Mesothelial cell of epicardium (in vitro differentiated cells): Measurements from ENCODE around the gene HM13. TPM values are rescaled to one million over a fixed set of nuclear protein-coding genes. Genes with fewer than 3 reads are reported as not detected.
"Not testable (repeated sequence)": the region's sequence is repeated elsewhere in the genome, so short reads cannot be mapped to it uniquely, and the experiment has no call there.

Experiments used
- DNase-seq, 2 experiments: peaks; one replicate each; pipeline ENCODE4 v3.0.0; 2021; ENCODE audit warnings: low spot score in 2 of 2; ENCODE audit not compliant: unreplicated experiment in 2 of 2
- H3K27ac Mint-ChIP-seq: 2 replicates; pipeline ENCODE4 v1.8.0; 2021; ENCODE audit warnings: mixed read lengths
- H3K27me3 Mint-ChIP-seq: 2 replicates; pipeline ENCODE4 v1.8.0; 2021; ENCODE audit warnings: low read depth, mixed read lengths
- H3K36me3 Mint-ChIP-seq: 2 replicates; pipeline ENCODE4 v1.8.0; 2021; ENCODE audit warnings: mixed read lengths
- H3K4me1 Mint-ChIP-seq: 2 replicates; pipeline ENCODE4 v1.8.0; 2021; ENCODE audit warnings: mixed read lengths
- H3K4me3 Mint-ChIP-seq: 2 replicates; pipeline ENCODE4 v1.8.0; 2021; ENCODE audit warnings: mild to moderate bottlenecking, moderate library complexity, mixed read lengths
- H3K9me3 Mint-ChIP-seq: 2 replicates; pipeline ENCODE4 v1.8.0; 2021; ENCODE audit warnings: mixed read lengths
- total RNA-seq: library from RNA; stranded (reverse); gene quantifications from 3 replicates; pipeline ENCODE4 v1.2.1, GENCODE V29; 2021
- TF ChIP-seq, protein P1 (sequence below): fragments of 200-600 bp; sonication (generic); IDR thresholded peaks from one replicate; pipeline ENCODE4 v1.5.0; 2021; ENCODE audit warnings: antibody characterized with exemption; ENCODE audit not compliant: unreplicated experiment

The HM13 gene
- total RNA-seq, 1 donor from 2014 or later = 140 TPM

DNA sequence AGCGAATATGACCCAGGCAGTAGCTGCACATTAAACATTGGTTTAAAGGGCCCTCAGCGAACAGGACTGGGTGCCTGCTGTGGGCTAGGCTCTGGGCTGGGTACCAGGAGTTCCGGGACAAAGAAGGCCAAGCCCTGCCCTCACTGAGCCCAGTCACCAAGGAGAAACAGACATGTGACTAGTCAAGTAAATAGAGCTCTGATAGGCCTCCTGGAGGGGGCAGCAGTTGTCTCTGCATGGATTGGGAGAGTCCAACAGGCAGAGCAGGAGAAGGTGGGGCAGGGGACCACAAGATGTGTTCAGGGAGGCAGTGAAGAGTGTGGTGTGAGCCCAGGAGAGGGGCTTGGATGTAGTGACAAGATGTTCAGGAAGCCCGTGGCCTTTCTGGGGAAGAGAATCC, 3.1 kb downstream of the HM13 start:
- DNase-seq = no peak
- no peaks in the 10 kb centered on the region for H3K4me1 Mint-ChIP-seq
- H3K27ac Mint-ChIP-seq = no peak overlapping the region
- no peaks in the 10 kb centered on the region for H3K36me3 Mint-ChIP-seq
- H3K27me3 Mint-ChIP-seq = no peaks in the 10 kb centered on the region
- TF ChIP-seq, protein P1, sequence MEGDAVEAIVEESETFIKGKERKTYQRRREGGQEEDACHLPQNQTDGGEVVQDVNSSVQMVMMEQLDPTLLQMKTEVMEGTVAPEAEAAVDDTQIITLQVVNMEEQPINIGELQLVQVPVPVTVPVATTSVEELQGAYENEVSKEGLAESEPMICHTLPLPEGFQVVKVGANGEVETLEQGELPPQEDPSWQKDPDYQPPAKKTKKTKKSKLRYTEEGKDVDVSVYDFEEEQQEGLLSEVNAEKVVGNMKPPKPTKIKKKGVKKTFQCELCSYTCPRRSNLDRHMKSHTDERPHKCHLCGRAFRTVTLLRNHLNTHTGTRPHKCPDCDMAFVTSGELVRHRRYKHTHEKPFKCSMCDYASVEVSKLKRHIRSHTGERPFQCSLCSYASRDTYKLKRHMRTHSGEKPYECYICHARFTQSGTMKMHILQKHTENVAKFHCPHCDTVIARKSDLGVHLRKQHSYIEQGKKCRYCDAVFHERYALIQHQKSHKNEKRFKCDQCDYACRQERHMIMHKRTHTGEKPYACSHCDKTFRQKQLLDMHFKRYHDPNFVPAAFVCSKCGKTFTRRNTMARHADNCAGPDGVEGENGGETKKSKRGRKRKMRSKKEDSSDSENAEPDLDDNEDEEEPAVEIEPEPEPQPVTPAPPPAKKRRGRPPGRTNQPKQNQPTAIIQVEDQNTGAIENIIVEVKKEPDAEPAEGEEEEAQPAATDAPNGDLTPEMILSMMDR = no peak
- no peaks in the 10 kb centered on the region for H3K9me3 Mint-ChIP-seq
- no peak overlapping the region for H3K4me3 Mint-ChIP-seq

DNA sequence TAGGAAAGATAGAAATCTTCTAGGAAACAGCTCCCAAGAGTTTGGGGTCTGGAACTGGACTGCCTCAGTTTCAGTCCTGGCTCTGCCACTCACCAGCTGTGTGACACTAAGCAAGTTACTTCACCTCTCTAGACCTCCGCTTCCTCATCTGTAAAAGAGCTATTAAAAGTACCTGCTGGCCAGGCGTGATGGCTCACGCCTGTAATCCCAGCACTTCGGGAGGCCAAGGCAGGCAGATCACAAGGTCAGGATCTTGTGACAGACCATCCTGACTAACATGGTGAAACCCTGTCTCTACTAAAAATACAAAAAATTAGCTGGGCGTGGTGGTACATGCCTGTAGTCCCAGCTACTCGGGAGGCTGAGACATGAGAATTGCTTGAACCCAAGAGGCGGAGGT, 7.0 kb downstream of the HM13 start:
- DNase-seq, H3K36me3 Mint-ChIP-seq, H3K4me1 Mint-ChIP-seq, H3K27me3 Mint-ChIP-seq, H3K4me3 Mint-ChIP-seq, H3K9me3 Mint-ChIP-seq: not testable (repeated sequence)
- H3K27ac Mint-ChIP-seq = peak overlapping the region; percentile 34

DNA sequence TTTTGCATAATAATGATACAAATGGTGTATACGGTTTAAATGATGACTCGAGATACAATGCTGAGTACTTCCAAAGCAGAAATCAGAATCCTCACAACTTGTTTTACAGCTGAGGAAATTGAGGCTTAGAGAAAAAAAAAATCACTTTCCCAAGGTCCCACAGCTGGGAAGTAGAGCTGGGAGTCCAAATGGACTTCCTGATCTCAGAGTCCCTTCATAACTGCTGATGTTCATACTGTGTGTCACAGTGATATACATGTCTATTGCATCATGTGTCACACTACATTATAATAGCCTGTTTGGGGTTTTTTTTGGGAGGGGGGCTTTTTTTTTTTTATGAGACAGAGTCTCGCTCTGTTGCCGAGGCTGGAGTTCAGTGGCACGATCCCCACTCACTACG, 8.5 kb downstream of the HM13 start:
- Mint-ChIP-seq H3K9me3 (no peaks in the 10 kb centered on the region), H3K27me3 (no peaks in the 10 kb centered on the region), H3K4me3 (no peak overlapping the region), H3K4me1 (no peaks in the 10 kb centered on the region), H3K27ac (no peak overlapping the region), H3K36me3 (peaks cover 16% of the 10 kb centered on the region)
- TF ChIP-seq, protein P1 = no peak
- no peak for DNase-seq

DNA sequence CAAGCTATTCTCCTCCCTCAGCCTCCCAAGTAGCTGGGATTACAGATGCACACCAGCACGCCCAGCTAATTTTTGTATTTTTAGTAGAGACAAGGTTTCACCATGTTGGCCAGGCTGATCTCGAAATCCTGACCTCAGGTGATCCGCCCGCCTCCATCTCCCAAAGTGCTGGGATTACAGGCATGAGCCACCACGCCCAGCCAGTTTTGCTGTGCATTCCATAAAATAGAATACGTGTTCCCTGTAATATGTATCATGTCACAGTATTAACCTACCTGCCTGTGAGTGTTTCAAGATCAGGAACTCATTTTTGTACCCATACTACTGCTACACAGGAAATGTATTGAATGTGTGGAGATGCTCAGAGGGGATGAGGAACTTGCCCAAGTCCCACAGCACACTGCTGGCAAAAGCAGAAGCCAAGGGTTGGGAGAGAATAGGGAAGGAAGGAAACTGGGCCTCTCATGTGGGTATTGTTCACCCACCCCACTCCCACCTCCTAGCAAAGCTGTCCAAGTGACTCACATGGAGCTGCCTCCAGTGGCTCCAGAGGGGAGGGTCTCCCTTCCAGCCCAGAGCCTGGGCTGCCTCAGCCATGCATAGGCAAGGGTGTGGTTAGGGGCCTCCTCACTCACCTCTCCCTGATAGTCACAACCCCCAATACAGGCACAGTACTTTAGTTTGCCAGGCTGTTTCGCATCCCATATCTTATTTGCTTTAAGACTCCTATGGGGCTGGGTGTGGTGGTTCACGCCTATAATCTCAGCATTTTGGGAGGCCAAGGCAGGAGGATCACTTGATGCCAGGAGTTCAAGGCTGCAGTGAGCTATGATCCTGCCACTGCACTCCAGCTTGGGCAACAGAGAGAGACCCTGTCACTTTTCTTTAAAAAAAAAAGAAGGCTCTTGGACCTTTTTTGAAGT, 9.4 kb downstream of the HM13 start:
- Mint-ChIP-seq H3K27me3 (no peaks in the 10 kb centered on the region), H3K4me3 (no peak overlapping the region), H3K4me1 (no peaks in the 10 kb centered on the region), H3K27ac (no peak overlapping the region), H3K9me3 (no peaks in the 10 kb centered on the region), H3K36me3 (peaks cover 16% of the 10 kb centered on the region)
- no peak for DNase-seq
- TF ChIP-seq, protein P1 = no peak

DNA sequence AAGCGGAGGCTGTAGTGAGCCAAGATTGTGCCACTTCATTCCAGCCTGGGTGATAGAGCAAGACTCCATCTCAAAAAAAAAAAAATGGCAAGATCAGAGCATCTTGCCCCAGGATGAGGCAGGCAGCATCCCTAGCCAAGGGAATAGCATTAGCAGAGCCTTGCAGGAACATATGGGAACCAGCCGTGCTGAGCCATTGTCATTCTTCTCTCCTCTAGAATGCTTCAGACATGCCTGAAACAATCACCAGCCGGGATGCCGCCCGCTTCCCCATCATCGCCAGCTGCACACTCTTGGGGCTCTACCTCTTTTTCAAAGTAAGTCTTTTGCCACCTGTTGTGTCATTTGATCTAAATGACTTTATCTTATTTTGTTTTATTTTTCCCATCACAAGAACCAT, 13.0 kb downstream of the HM13 start:
- TF ChIP-seq, protein P1 = no peak
- H3K36me3 Mint-ChIP-seq = peaks cover 37% of the 10 kb centered on the region
- no peaks in the 10 kb centered on the region for H3K4me1 Mint-ChIP-seq
- no peaks in the 10 kb centered on the region for H3K27me3 Mint-ChIP-seq
- H3K9me3 Mint-ChIP-seq = no peaks in the 10 kb centered on the region
- DNase-seq = no peak
- H3K27ac Mint-ChIP-seq = no peak overlapping the region
- no peak overlapping the region for H3K4me3 Mint-ChIP-seq

DNA sequence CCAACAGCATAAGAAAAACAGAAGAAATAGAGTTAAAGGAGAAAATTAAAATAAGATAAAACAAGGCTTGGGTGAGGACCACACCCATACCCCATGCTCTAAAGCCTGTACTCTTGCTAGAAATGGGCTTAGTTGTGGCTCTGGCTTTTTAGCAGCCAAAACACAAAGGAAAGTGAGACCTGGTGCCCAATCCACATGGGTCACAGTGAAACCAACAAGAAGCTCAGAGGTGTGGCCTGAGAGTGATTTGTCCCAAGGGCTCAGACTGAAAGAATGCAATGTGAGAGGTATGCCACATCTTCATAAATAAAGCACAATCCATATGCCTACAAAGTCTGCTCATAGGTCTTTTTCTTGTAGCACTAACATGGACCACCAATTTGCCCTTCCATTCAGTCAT, 21.1 kb downstream of the HM13 start:
- Mint-ChIP-seq H3K9me3 (no peaks in the 10 kb centered on the region), H3K27ac (no peak overlapping the region), H3K36me3 (peaks cover 48% of the 10 kb centered on the region), H3K27me3 (no peaks in the 10 kb centered on the region), H3K4me1 (peaks cover 1% of the 10 kb centered on the region), H3K4me3 (no peak overlapping the region)
- DNase-seq = no peak
- TF ChIP-seq, protein P1 = no peak
